IMR-90 (cell line): ENCODE results near the gene DMD. TPM values are rescaled to one million over a fixed set of nuclear protein-coding genes. Genes with fewer than 3 reads are reported as not detected.

ENCODE experiments used
- ATAC-seq: fragments of 200-7000 bp; cut with Tn5 transposase; 2 replicates; pipeline ENCODE4 v1.9.1; 2020; ENCODE audit warnings: low read depth, mild to moderate bottlenecking, moderate library complexity
- BruUV-seq: library from RNA; stranded (reverse); fragments of 400-500 nt; replicated peaks from 2 replicates; lab custom pipeline; 2021; lab: Mats Ljungman, UMichigan
- CTCF ChIA-PET: fragments of 300-600 bp; formaldehyde crosslinking; extraction: SDS; loops from one replicate; lab custom pipeline; 2021; ENCODE audit warnings: antibody characterized with exemption; lab: Yijun Ruan, JAX
- POLR2A ChIA-PET: fragments of 300-600 bp; sonication (Branson Sonifier 250); formaldehyde crosslinking; loops from one replicate; lab custom pipeline; 2022; ENCODE audit warnings: antibody characterized with exemption; ENCODE audit not compliant: unreplicated experiment; lab: Charles Lee
- DNase-seq: peaks from one replicate; pipeline ENCODE4 v3.0.0; 2013
- H2AFZ ChIP-seq: replicated peaks from 2 replicates; pipeline ENCODE3; 2013; ENCODE audit warnings: low read length, mild to moderate bottlenecking; ENCODE audit not compliant: poor library complexity
- H2AK5ac ChIP-seq: 2 replicates; pipeline ENCODE4 v1.6.1; 2013; ENCODE audit warnings: low read depth, low read length, inconsistent platforms
- H2AK9ac ChIP-seq: replicated peaks from 2 replicates; pipeline ENCODE3; 2013; ENCODE audit warnings: mild to moderate bottlenecking, low read depth, low read length, moderate library complexity; ENCODE audit not compliant: poor library complexity
- H2BK120ac ChIP-seq: 2 replicates; pipeline ENCODE4 v1.6.1; 2013; ENCODE audit warnings: low read depth, low read length, inconsistent platforms
- H2BK15ac ChIP-seq: 3 replicates; pipeline ENCODE4 v1.6.1; 2013; ENCODE audit warnings: low read depth, low read length, inconsistent platforms
- H2BK20ac ChIP-seq: 2 replicates; pipeline ENCODE4 v1.6.1; 2013; ENCODE audit warnings: low read depth, mild to moderate bottlenecking, inconsistent platforms, low read length, moderate library complexity
- H2BK5ac ChIP-seq: 2 replicates; pipeline ENCODE4 v1.6.1; 2013; ENCODE audit warnings: mild to moderate bottlenecking, low read depth, low read length, inconsistent platforms; ENCODE audit not compliant: poor library complexity, severe bottlenecking
- H3K14ac ChIP-seq: replicated peaks from 2 replicates; pipeline ENCODE4 v1.6.1; 2013; ENCODE audit warnings: low read depth, low read length, inconsistent platforms
- H3K18ac ChIP-seq: 2 replicates; pipeline ENCODE4 v1.6.1; 2013; ENCODE audit warnings: low read depth, low read length, control low read depth
- H3K23ac ChIP-seq: 2 replicates; pipeline ENCODE4 v1.6.1; 2013; ENCODE audit warnings: low read depth, low read length, inconsistent platforms
- H3K27ac ChIP-seq: 2 replicates; pipeline ENCODE4 v1.5.1; 2013; ENCODE audit warnings: mild to moderate bottlenecking, control low read depth, low read length; ENCODE audit not compliant: insufficient read depth
- H3K27me3 ChIP-seq: 2 replicates; pipeline ENCODE4 v1.6.1; 2013; ENCODE audit warnings: low read length; ENCODE audit not compliant: control insufficient read depth, insufficient read depth
- H3K36me3 ChIP-seq: 2 replicates; pipeline ENCODE4 v1.6.1; 2013; ENCODE audit warnings: low read length, mixed read lengths; ENCODE audit not compliant: control insufficient read depth, insufficient read depth
- H3K4ac ChIP-seq: 2 replicates; pipeline ENCODE4 v1.6.1; 2013; ENCODE audit warnings: low read depth, low read length, inconsistent platforms
- H3K4me1 ChIP-seq: 2 replicates; pipeline ENCODE4 v1.6.1; 2013; ENCODE audit warnings: low read length, mixed read lengths; ENCODE audit not compliant: control insufficient read depth, insufficient read depth
- H3K4me2 ChIP-seq: 2 replicates; pipeline ENCODE4 v1.6.1; 2013; ENCODE audit warnings: low read depth, mild to moderate bottlenecking, control low read depth, low read length, moderate library complexity
- H3K4me3 ChIP-seq: 2 replicates; pipeline ENCODE4 v1.5.1; 2013; ENCODE audit warnings: low read depth, mild to moderate bottlenecking, control low read depth, low read length, moderate library complexity; ENCODE audit not compliant: insufficient read depth
- H3K56ac ChIP-seq: 2 replicates; pipeline ENCODE4 v1.6.1; 2013; ENCODE audit warnings: low read length, inconsistent platforms; ENCODE audit not compliant: insufficient read depth; ENCODE audit errors: extremely low read depth
- H3K79me1 ChIP-seq, 2 experiments: 2 replicates each; pipeline ENCODE4 v1.6.1; 2013; ENCODE audit warnings: low read length in 2 of 2, inconsistent platforms in 1 of 2, low read depth in 1 of 2
- H3K9ac ChIP-seq: 2 replicates; pipeline ENCODE4 v1.6.1; 2013; ENCODE audit warnings: low read depth, low read length, control low read depth
- H3K9me1 ChIP-seq: 2 replicates; pipeline ENCODE4 v1.6.1; 2013; ENCODE audit warnings: low read length, inconsistent platforms; ENCODE audit not compliant: insufficient read depth
- H3K9me3 ChIP-seq: 2 replicates; pipeline ENCODE4 v1.6.1; 2013; ENCODE audit warnings: low read length; ENCODE audit not compliant: control insufficient read depth, insufficient read depth
- H4K20me1 ChIP-seq: 2 replicates; pipeline ENCODE4 v1.6.1; 2013; ENCODE audit warnings: low read length, inconsistent platforms; ENCODE audit not compliant: insufficient read depth
- H4K5ac ChIP-seq: 2 replicates; pipeline ENCODE4 v1.6.1; 2013; ENCODE audit warnings: mild to moderate bottlenecking, low read depth, low read length, control low read depth
- H4K8ac ChIP-seq, 2 experiments: 2 replicates each; pipeline ENCODE4 v1.6.1; 2013; ENCODE audit warnings: low read depth in 2 of 2, low read length in 2 of 2, control low read depth in 1 of 2, inconsistent platforms in 1 of 2
- H4K91ac ChIP-seq: 2 replicates; pipeline ENCODE4 v1.6.1; 2013; ENCODE audit warnings: low read depth, low read length, inconsistent platforms; ENCODE audit not compliant: insufficient read depth
- BHLHE40 ChIP-seq: fragments of 150-350 bp; IDR thresholded peaks from 2 replicates; pipeline ENCODE4 v1.6.1; 2016; ENCODE audit warnings: mild to moderate bottlenecking, low read depth, low read length
- CEBPB ChIP-seq: IDR thresholded peaks from 2 replicates; pipeline ENCODE4 v1.6.1; 2012; ENCODE audit warnings: low read depth, low read length, improper control_type of control experiment
- CHD1 ChIP-seq: IDR thresholded peaks from 2 replicates; pipeline ENCODE4 v1.6.1; 2012; ENCODE audit warnings: low read depth, low read length, improper control_type of control experiment
- CTCF ChIP-seq: conservative IDR thresholded peaks from 2 replicates; pipeline ENCODE4 v1.5.1; 2012; ENCODE audit warnings: mild to moderate bottlenecking, low read depth, low read length, improper control_type of control experiment
- ELK1 ChIP-seq: fragments of 150-350 bp; IDR thresholded peaks from 2 replicates; pipeline ENCODE4 v1.6.1; 2016; ENCODE audit warnings: low read depth, mild to moderate bottlenecking, low read length, moderate library complexity, borderline replicate concordance
- FOS ChIP-seq: fragments of 150-350 bp; IDR thresholded peaks from 2 replicates; pipeline ENCODE4 v1.6.1; 2016; ENCODE audit warnings: low read depth, low read length
- MAFK ChIP-seq: IDR thresholded peaks from 2 replicates; pipeline ENCODE4 v1.6.1; 2012; ENCODE audit warnings: low read depth, low read length, improper control_type of control experiment
- MAZ ChIP-seq: IDR thresholded peaks from 2 replicates; pipeline ENCODE4 v1.6.1; 2012; ENCODE audit warnings: low read depth, mild to moderate bottlenecking, low read length, improper control_type of control experiment, moderate library complexity, borderline replicate concordance
- MXI1 ChIP-seq: IDR thresholded peaks from 2 replicates; pipeline ENCODE4 v1.6.1; 2012; ENCODE audit warnings: low read depth, mild to moderate bottlenecking, low read length, moderate library complexity, borderline replicate concordance
- NFE2L2 ChIP-seq: fragments of 150-350 bp; IDR thresholded peaks from 2 replicates; pipeline ENCODE4 v1.6.1; 2016; ENCODE audit warnings: low read depth, mild to moderate bottlenecking, low read length
- POLR2A ChIP-seq: IDR thresholded peaks from 2 replicates; pipeline ENCODE4 v1.6.1; 2012; ENCODE audit warnings: mild to moderate bottlenecking, low read depth, low read length
- RAD21 ChIP-seq: IDR thresholded peaks from 2 replicates; pipeline ENCODE4 v1.6.1; 2012; ENCODE audit warnings: low read length, improper control_type of control experiment
- RCOR1 ChIP-seq: IDR thresholded peaks from 2 replicates; pipeline ENCODE4 v1.6.1; 2012; ENCODE audit warnings: mild to moderate bottlenecking, low read length, improper control_type of control experiment; ENCODE audit not compliant: insufficient replicate concordance
- RFX5 ChIP-seq: IDR thresholded peaks from 2 replicates; pipeline ENCODE4 v1.8.0; 2012; ENCODE audit warnings: low read depth, mild to moderate bottlenecking, low read length, moderate library complexity
- SMC3 ChIP-seq: fragments of 150-350 bp; IDR thresholded peaks from 2 replicates; pipeline ENCODE4 v1.6.1; 2016; ENCODE audit warnings: low read depth, mild to moderate bottlenecking, antibody characterized with exemption, low read length, moderate library complexity
- USF2 ChIP-seq: fragments of 150-350 bp; IDR thresholded peaks from 2 replicates; pipeline ENCODE4 v1.6.1; 2017; ENCODE audit warnings: mild to moderate bottlenecking, antibody characterized with exemption, low read length, low read depth
- WGBS, 2 experiments: methylation state at CpG; one replicate each; pipeline versions ENCODE4 v1.1.5 to v1.1.7; 2013; ENCODE audit warnings: missing lambda C conversion rate in 2 of 2; ENCODE audit not compliant: insufficient read length in 1 of 2; ENCODE audit errors: extremely low coverage in 2 of 2; 5-methylcytosine and 5-hydroxymethylcytosine counted together
- dilution Hi-C: fragments of 300-500 bp; cut with HindIII; formaldehyde crosslinking; loops from one replicate; pipeline ENCODE4 v1.14.3; 2018; ENCODE audit warnings: low sequenced_read_pairs; ENCODE audit not compliant: unreplicated experiment
- in situ Hi-C: fragments of 300-500 bp; cut with MboI; formaldehyde crosslinking; loops from 3 replicates; pipeline ENCODE4 v1.14.3; 2019; ENCODE audit warnings: low sequenced_read_pairs, inconsistent platforms, mixed read lengths
- intact Hi-C: fragments of 100-400 bp; cut with micrococcal nuclease; formaldehyde crosslinking; loops from 2 replicates; pipeline ENCODE4 v1.10.0; 2022
- polyA plus RNA-seq, 3 experiments: library from polyadenylated mRNA; depleted of rRNA; stranded (reverse); fragments of >200 nt; gene quantifications; 2 replicates each; pipeline ENCODE4 v1.2.3, GENCODE V29; 2012; ENCODE audit warnings: low replicate concordance in 1 of 3
- total RNA-seq: library from RNA; depleted of rRNA; stranded (reverse); fragments of >200 nt; gene quantifications from 2 replicates; pipeline ENCODE4 v1.2.3, GENCODE V29; 2012

Gene DMD
- total and polyA plus RNA-seq, 2 of the 4 experiments (the other 2 are of a cell fraction) = 6.6 to 11.8 TPM

- H3K4me3 ChIP-seq = no peak overlapping the region
- H3K14ac ChIP-seq = no peak overlapping the region
- H3K9me1 ChIP-seq = no peaks in the 10 kb centered on the region
- no peak overlapping the region for H3K4me2 ChIP-seq
- no TSS peak for BruUV-seq
- H2BK120ac ChIP-seq = no peak overlapping the region
- CTCF ChIA-PET = no interaction called here
- TF ChIP-seq CEBPB (no peak), CTCF (no peak), MXI1 (no peak), RAD21 (no peak), POLR2A (no peak), USF2 (no peak), BHLHE40 (no peak), MAFK (no peak), NFE2L2 (no peak), SMC3 (no peak), RCOR1 (no peak), ELK1 (no peak), MAZ (no peak), CHD1 (no peak), FOS (no peak), RFX5 (no peak)
- H3K9me3 ChIP-seq = peaks cover 2% of the 10 kb centered on the region; the same call in 1 of the 2 replicates
- H3K79me1 ChIP-seq = no peaks in the 10 kb centered on the region
- H4K20me1 ChIP-seq = no peaks in the 10 kb centered on the region
- intact Hi-C loops (no loop called here), dilution Hi-C loops (no loop called here), in situ Hi-C loops (no loop called here)
- no peak overlapping the region for H2BK15ac ChIP-seq
- no peak for ATAC-seq
- no peak overlapping the region for H3K23ac ChIP-seq
- no peak overlapping the region for H2AK5ac ChIP-seq
- no peak overlapping the region for H3K18ac ChIP-seq
- DNase-seq = no peak
- no peak overlapping the region for H2AFZ ChIP-seq
- no peak overlapping the region for H2AK9ac ChIP-seq
- H4K91ac ChIP-seq = no peak overlapping the region
- no peaks in the 10 kb centered on the region for H3K36me3 ChIP-seq
- H3K4me1 ChIP-seq = no peaks in the 10 kb centered on the region
- no peak overlapping the region for H3K56ac ChIP-seq
- H3K4ac ChIP-seq = no peak overlapping the region
- H3K27ac ChIP-seq = no peak overlapping the region
- no peak overlapping the region for H2BK5ac ChIP-seq
- H2BK20ac ChIP-seq = no peak overlapping the region
- POLR2A ChIA-PET = no interaction called here
- no CpG with 5 or more reads among the region's 2 CpGs for WGBS, 2 experiments
- no peak overlapping the region for H4K8ac ChIP-seq
- no peaks in the 10 kb centered on the region for H3K27me3 ChIP-seq
- H3K9ac ChIP-seq = no peak overlapping the region
- no peak overlapping the region for H4K5ac ChIP-seq
Measured at GRCh38 chrX:31074522-31074921, 2136.8 kb downstream of the DMD start.
